ENCODE results near the gene GTPBP10. TPM values are rescaled to one million over a fixed set of nuclear protein-coding genes. Genes with fewer than 3 reads are reported as not detected.

GTPBP10 gene
- total and polyA plus RNA-seq, 9 of the 15 experiments (the other 6 are each of a cell fraction or from before 2014, with no cell fraction given): 34.6 to 89.8 (median 76.4) TPM

DNA sequence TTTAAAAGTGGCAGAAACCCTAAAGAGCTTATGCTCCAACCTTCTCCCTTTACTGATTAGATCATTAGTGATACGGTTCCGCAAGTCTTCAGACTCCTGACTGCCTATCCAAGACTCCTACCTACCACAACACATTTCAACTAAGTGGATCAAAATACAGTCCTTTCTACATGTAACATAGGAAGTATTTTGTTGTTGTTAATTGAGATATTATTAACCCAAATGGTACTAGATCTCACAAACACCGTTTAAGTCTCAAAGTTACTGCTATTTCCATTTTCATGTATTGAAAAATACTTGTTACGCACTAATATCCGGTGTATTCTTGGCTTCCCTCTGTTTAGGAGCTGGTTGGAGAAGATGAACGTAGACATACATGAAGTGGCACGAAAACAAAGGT lies 26.5 kb upstream of the GTPBP10 start (continued):
- no peak for TF ChIP-seq PPARD (CRISPR knock-in tag; IDR thresholded peaks at IDR 0.05)
- no peak for TF ChIP-seq DMBX1 (CRISPR knock-in tag; IDR thresholded peaks at IDR 0.05; ENCODE audit: borderline replicate concordance)
- no peak for TF ChIP-seq FOXA3 (CRISPR knock-in tag; conservative IDR thresholded peaks at IDR 0.05 in 1 of 2, IDR thresholded peaks at IDR 0.05 in 1 of 2)
- TF ChIP-seq, protein P1, sequence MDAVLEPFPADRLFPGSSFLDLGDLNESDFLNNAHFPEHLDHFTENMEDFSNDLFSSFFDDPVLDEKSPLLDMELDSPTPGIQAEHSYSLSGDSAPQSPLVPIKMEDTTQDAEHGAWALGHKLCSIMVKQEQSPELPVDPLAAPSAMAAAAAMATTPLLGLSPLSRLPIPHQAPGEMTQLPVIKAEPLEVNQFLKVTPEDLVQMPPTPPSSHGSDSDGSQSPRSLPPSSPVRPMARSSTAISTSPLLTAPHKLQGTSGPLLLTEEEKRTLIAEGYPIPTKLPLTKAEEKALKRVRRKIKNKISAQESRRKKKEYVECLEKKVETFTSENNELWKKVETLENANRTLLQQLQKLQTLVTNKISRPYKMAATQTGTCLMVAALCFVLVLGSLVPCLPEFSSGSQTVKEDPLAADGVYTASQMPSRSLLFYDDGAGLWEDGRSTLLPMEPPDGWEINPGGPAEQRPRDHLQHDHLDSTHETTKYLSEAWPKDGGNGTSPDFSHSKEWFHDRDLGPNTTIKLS (IDR thresholded peaks at IDR 0.05; ENCODE audit: borderline replicate concordance, low read depth): no peak
- TF ChIP-seq, protein P2, sequence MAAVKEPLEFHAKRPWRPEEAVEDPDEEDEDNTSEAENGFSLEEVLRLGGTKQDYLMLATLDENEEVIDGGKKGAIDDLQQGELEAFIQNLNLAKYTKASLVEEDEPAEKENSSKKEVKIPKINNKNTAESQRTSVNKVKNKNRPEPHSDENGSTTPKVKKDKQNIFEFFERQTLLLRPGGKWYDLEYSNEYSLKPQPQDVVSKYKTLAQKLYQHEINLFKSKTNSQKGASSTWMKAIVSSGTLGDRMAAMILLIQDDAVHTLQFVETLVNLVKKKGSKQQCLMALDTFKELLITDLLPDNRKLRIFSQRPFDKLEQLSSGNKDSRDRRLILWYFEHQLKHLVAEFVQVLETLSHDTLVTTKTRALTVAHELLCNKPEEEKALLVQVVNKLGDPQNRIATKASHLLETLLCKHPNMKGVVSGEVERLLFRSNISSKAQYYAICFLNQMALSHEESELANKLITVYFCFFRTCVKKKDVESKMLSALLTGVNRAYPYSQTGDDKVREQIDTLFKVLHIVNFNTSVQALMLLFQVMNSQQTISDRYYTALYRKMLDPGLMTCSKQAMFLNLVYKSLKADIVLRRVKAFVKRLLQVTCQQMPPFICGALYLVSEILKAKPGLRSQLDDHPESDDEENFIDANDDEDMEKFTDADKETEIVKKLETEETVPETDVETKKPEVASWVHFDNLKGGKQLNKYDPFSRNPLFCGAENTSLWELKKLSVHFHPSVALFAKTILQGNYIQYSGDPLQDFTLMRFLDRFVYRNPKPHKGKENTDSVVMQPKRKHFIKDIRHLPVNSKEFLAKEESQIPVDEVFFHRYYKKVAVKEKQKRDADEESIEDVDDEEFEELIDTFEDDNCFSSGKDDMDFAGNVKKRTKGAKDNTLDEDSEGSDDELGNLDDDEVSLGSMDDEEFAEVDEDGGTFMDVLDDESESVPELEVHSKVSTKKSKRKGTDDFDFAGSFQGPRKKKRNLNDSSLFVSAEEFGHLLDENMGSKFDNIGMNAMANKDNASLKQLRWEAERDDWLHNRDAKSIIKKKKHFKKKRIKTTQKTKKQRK (IDR thresholded peaks at IDR 0.05; ENCODE audit: borderline replicate concordance, low read depth, low read length): no peak

DNA sequence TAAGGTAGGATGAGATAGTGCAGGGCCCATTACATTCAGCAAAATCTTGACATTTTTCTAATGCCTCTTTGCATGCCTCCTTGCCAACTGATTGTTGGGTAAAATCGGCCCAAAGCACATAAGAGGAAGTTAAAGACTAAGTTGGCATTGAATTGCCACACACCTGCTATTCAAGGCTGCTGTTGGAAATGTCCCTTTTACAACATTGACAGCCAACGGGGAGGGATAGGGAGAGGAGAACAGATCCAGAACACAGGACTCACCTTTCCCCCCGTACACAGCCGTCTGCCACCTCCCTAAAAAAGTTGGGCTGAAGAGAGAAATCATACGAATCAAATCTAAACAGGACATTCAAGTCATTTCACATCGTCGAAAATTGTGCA lies 26.1 kb upstream of the GTPBP10 start:
- no peak for FAIRE-seq
- TF ChIP-seq DDX20 (tag; IDR thresholded peaks at IDR 0.05; ENCODE audit: low read depth): no peak
- TF ChIP-seq BDP1 (IDR thresholded peaks at IDR 0.05; ENCODE audit: insufficient read depth, insufficient read length): no peak
- no peak for TF ChIP-seq ILK (tag; IDR thresholded peaks at IDR 0.05; ENCODE audit: borderline replicate concordance, low read depth)
- TF ChIP-seq ZNF121 (CRISPR knock-in tag; conservative IDR thresholded peaks at IDR 0.05): no peak
- TF ChIP-seq, protein P3, sequence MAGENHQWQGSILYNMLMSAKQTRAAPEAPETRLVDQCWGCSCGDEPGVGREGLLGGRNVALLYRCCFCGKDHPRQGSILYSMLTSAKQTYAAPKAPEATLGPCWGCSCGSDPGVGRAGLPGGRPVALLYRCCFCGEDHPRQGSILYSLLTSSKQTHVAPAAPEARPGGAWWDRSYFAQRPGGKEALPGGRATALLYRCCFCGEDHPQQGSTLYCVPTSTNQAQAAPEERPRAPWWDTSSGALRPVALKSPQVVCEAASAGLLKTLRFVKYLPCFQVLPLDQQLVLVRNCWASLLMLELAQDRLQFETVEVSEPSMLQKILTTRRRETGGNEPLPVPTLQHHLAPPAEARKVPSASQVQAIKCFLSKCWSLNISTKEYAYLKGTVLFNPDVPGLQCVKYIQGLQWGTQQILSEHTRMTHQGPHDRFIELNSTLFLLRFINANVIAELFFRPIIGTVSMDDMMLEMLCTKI (IDR thresholded peaks at IDR 0.05; ENCODE audit: partially characterized antibody): no peak

More for the DNA sequence above, 26.1 kb upstream of the GTPBP10 start:
- DNase-seq (ENCODE audit: extremely low read depth in 1 of 4, low spot score in 3 of 4): no peak
- Histone ChIP-seq H3K9ac (ENCODE audit: insufficient read depth in 1 of 2, low read depth in 2 of 2, low read length in 2 of 2) (no peak overlapping the region), H3K4me1 (replicated peaks in 1 of 2; ENCODE audit: control insufficient read depth in 2 of 2, insufficient read depth in 2 of 2, low read length in 2 of 2) (peaks cover 0 to 8% of the 10 kb centered on the region in 2 experiments; a peak in 1 of 5 replicates), H3K36me3 (ENCODE audit: control insufficient read depth, insufficient read depth, low read length) (no peaks in the 10 kb centered on the region), H3K4me2 (ENCODE audit: insufficient read depth, low read length) (no peak overlapping the region), H2AFZ (ENCODE audit: low read depth, low read length) (no peak overlapping the region), H3K9me1 (ENCODE audit: control insufficient read depth, insufficient read depth, low read length) (no peaks in the 10 kb centered on the region), H3K79me2 (ENCODE audit: control insufficient read depth, insufficient read depth, low read length) (no peaks in the 10 kb centered on the region), H3K9me3 (replicated peaks; ENCODE audit: control insufficient read depth, insufficient read depth, low read depth, low read length) (no peaks in the 10 kb centered on the region), H3K4me3 (no peak overlapping the region), H4K20me1 (replicated peaks; ENCODE audit: control insufficient read depth, insufficient read depth, low read length) (no peaks in the 10 kb centered on the region), H3K27me3 (ENCODE audit: control insufficient read depth in 2 of 2, insufficient read depth in 2 of 2, low read length in 2 of 2) (peaks cover 7 to 20% of the 10 kb centered on the region in 2 experiments; a peak in 4 of 5 replicates), H3K27ac (ENCODE audit: extremely low read depth, low read depth, low read length) (no peak overlapping the region)
- CTCF ChIA-PET (ENCODE audit: low intra/inter-chr PET ratio): no interaction called here
- in situ Hi-C loops (cut with MboI): no loop called here
- no TSS peak for BruUV-seq (replicated peaks)
- 1% methylated on average over 7 of the region's 7 CpGs for WGBS (ENCODE audit: insufficient coverage, low coverage, missing lambda C conversion rate)
- no peak for ATAC-seq
- POLR2A ChIA-PET: no interaction called here
- intact Hi-C loops (cut with micrococcal nuclease): no loop called here
